NCI-H128 (cell line): Measurements from ENCODE around the gene HSPB2.
A peak's percentile ranks its signal among the peaks of the same experiment; 100 is the strongest.
"Not testable (repeated sequence)": the region's sequence is repeated elsewhere in the genome, so short reads cannot be mapped to it uniquely, and the experiment has no call there.

Experiments used
- DNase-seq: peaks from one replicate; lab custom pipeline; 2025; ENCODE audit not compliant: unreplicated experiment; lab: John Stamatoyannopoulos, UW

The HSPB2 gene

DNA sequence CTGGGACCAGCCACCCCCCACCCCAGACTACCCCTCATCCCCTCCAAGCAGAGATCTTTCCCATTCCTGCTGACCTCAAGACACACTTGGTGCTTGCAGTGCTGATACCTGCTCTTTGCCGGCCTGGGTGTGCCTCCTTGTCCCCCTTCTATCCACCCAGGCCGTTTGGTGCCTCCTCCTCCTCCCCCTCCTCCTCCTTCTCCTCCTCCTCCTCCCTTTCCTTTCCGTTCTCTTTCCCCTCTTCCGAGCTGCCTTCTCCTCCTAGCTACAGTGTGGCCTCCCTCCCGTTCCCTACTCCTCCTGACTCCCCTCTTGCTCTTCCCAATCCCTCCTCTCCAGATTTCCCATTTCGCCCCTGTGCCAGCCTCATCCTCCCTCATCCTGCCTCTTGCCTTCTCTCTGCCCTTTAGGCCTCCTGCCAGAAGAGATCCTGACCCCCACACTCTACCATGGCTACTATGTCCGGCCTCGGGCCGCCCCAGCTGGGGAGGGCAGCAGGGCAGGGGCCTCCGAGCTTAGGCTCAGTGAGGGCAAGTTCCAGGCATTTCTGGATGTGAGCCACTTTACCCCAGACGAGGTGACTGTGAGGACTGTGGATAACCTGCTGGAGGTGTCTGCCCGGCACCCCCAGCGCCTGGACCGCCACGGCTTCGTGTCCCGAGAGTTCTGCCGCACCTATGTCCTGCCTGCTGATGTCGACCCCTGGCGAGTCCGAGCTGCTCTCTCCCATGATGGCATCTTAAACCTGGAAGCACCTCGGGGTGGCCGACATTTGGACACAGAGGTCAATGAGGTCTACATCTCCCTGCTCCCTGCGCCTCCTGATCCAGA is 712 bp downstream of the HSPB2 start:
- DNase-seq: no peak

DNA sequence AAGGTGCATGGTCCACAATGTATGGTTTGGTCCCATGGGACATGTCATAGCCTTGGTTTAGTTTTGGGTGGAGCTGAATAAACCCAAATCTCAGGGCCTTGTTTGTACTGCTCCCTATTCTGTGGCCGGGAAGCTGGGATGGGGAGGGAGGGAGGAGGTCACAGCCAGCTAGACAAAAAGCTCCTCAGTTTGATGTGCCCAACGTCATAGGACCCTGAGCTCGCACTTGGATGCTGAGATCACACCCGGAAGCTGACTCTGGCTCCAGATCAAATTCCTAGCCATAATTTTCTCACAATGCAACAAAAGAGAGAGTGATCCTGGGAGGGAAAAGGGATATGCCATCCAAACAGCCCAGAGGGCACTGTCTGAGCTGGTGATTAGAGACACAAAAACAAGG is 1.5 kb downstream of the HSPB2 start:
- DNase-seq: no peak

DNA sequence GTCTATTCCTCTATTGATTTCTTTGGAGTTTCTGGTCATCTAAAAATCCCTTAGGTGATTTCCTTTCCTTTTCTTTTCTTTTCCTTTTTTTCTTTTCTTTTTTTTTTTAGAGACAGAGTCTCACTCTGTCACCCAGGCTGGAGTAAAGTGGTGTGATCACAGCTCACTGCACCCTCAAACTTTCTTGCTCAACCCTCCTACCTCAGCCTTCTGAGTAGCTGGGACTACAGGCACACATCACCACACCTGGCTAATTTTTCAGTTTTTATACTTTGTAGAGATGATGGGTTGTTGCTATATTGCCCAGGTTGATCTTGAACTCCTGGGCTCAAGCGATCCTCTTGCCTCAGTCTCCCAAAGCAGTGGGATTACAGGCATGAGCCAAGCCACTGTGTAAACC is 4.2 kb downstream of the HSPB2 start:
- no peak for DNase-seq

DNA sequence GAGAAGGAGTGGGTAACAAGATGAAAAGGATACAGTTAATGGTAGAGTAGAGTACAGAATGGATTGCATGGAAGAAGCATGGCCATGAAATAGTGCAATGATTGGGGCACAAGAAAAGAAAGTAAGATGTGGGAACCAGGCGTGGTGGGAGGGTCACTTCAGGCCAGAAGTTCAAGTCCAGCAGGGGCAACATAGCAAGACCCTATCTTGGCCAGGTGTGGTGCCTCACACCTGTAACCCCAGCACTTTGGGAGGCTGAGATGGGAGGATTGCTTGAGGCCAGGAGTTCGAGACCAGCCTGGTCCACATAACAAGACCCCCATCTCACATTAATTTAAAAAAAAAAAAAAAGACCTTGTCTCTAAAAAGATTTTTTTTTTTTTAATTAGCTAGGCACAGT is 4.8 kb downstream of the HSPB2 start:
- DNase-seq: no peak

DNA sequence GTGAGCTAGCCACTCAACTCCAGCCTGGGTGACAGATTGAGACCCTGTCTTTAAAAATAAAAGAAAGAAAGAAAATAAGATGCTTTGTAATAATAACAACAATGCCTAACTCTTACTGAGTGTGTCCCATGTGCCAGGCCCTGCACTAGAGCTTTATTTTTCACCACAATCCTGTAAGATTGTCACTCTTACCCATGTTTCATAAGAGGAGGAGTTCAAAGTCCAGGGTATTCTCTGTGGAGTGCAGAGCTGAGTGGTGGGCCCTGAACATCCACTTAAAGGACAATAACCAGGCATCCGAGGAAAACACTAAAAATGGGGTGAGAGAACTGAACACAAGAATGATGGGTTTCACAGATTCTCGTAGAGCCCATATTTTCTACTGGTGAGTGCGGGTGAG is 5.3 kb downstream of the HSPB2 start:
- no peak for DNase-seq

DNA sequence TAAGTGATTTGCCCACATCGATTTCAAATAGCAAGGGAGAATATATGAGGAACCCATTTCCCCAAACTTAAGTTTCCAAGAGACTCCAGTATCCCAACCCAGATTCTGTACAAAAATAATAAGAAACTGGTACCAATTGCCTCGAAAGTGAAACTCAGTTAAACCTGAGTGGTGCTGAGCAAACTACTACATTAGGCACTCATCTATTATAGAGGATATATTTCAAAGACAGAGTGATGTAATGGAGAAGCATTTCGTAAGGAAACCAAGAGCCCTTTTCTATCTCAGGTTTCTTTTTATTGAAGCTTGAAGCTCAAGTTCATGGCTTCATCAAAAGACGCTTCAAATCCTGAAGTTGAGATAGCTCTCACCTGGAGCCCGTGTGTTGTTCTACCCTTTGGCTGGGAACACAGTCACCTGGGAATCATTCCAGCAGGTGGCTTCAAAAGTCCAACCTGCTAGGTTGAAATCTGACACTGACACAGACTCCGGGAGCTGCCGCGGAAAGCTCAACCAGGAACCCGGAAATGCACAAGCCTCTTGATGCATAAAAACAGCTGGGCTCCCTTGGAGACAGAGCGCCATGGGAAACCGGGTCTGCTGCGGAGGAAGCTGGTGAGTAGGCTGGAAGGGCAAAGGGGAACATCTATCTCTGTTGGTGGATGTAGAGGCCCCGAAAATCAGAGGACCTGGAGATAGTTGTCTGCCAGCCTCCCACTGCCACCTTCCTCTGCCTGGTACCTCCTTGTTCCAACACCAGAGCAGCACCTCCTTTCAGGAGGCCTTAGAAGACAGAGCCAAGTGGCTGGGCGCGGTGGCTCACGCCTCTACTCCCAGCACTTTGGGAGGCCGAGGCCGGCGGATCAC is 6.1 kb downstream of the HSPB2 start, which contains the start of gene C11orf52:
Gene C11orf52, plus strand, starts transcription at position 524 of the 867 bp plus-strand sequence. Its CDS starts 60 bp downstream, at position 584.
- DNase-seq: peak; percentile 80

DNA sequence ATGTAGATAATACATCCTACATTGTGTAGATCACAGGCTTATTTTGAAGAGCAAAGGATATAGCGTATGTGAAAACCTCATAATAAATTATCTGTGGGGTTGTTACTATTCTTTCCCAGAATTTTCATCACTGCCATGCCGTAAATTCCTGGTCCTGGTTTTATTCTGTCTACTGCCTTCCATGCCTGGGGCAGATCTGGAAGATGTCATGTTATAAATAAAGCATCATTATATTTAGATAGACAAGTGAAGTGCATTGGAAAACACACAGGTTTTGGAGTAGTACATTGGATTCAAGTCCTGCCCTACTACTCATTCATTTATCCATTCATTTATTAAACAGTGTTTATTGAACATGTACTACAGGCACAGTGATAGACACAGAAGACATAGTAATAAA is 8.4 kb downstream of the HSPB2 start:
- no peak for DNase-seq

DNA sequence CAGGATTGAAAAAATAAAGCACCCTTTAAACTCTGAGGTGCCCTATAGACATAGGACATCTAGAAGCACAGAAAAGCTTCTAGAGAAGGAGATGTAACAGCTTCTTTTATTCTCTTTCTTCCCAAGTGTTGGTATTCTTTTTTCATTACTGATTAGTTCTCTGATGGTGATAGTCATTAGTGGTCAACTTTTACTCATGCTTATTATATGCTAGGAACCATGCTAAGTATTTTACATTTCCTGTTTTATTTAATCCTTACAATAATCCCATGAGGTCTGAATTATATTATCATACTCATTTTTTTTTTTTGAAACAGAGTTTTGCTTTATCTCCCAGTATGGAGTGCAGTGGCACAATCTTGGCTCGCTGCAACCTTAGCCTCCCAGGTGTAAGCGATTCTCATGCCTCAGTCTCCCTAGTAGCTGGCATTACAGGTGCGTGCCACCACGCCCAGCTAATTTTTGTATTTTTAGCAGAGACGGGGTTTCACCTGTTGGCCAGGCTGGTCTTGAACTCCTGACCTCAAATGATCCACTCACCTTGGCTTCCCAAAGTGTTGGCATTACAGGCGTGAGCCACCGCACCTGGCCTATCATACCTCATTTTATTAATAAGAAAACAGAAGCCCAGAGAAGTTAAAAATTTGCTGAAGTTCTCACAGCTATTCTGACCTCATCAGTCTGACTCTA is 9.2 kb downstream of the HSPB2 start:
- DNase-seq: no peak

DNA sequence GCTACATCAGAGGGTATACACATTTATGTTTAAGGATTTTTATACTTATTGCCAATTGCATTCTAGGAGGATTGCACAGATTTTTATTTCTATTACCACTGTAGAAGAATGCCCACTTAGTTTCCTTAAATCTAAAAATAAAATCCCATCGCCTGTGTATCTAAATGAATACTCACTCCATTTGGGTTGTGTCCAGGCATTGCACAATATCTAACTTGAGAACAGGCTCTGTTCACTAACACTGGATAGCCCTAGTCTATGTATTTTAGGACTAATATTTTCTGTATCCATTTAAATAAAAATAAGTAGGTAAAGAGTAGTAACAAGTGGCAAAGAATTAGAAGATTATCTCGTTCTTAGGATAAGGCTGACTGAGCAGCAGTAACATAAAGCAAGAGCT is 10.3 kb downstream of the HSPB2 start:
- DNase-seq: no peak

DNA sequence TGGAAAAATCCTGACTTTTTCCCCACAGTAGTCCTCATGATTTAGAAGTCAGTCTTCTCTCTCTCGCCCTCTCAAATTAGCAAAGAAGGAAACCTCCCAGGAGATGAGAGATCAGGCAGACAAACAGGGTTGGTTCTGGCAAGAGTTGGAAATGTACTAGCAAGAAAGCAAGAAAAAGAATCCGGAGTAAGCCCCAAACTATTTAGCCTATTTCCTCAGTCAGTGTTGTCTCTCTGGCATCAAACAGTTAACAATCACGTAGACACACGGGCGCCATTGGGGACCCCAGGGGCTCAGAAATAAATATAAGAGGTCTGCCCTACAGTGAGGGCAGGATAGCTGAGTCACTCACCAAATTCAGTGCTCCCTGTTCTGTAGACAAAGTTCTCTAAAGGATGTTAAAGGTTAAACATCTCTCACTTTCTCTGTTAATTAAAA is 10.8 kb downstream of the HSPB2 start:
- no peak for DNase-seq

DNA sequence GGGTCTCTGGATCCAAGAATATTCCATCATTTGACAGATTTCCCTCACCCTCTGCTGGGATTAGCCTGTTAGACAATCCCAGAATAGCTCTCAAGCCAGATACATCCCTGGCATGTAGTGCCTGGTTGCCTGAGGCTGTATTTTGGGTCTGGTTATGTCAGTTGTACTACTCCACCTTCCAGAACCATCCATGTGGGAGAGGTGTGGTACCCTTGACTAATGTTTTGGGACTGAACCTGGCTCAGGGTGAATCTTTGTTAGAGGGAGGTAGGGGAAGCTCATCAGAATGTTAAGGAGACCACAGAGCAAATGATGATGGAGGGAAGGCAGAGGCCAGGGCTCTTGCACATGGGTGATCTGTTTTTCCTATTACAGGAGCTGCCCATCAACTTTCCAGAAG is 11.4 kb downstream of the HSPB2 start:
- DNase-seq: no peak

DNA sequence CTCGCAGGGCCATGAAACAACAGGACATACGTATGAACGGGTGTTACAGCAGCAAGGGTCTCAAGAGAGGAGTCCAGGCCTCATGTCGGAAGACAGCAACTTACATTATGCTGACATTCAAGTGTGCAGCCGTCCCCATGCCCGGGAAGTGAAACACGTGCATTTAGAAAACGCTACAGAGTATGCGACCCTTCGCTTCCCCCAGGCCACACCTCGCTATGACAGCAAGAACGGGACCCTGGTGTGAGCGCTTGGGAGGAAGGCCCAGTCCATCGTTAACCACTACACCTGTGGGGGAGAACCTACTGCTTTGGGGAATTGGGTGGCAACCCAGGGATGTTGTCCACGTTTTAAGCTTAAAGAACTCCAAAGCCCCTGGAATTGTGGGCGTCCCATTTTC is 13.4 kb downstream of the HSPB2 start:
- DNase-seq: no peak

DNA sequence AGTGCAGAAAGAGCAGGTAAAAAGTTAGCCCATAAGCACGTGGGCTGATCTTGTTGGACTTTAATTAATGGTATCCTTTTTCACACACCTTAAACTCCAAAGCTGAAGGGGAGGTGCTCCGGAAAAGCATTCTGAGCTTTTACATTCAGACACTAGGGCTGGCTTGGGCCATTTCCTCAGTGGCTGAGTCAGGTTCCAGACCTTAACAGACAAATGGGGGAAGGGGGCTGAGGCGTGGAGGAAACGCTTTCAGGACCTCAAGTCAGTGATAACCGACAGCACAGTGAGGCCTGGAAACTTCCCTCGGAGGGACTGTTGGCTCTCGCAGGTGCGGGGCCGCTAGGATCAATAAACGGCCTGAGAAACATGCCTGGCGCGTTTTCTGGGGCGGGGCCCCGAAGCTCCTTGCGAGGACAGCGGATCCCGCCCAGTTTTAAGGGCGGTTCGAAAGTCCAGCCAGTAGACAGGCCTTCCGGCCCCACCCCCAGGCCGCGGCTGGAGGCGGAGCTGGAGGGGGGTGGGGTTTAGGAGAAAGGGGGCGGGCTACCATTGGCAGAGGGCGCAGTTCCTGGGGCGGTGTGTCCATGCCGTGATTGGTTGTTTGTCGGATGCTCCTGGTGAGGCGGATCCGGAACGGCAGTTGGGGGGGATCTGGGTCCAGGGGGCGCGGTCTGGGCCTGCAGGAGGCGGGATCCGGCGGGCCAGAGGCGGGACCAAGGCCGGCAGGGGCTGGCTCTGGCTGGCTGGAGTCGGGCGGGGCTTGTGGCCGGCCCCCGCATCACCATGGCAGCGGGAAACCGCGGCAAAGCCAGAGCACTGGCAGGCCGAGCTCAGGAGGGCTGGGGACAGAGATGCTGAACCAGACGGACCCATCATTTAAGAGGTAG is 14.2 kb downstream of the HSPB2 start:
- peak; percentile 98 for DNase-seq

DNA sequence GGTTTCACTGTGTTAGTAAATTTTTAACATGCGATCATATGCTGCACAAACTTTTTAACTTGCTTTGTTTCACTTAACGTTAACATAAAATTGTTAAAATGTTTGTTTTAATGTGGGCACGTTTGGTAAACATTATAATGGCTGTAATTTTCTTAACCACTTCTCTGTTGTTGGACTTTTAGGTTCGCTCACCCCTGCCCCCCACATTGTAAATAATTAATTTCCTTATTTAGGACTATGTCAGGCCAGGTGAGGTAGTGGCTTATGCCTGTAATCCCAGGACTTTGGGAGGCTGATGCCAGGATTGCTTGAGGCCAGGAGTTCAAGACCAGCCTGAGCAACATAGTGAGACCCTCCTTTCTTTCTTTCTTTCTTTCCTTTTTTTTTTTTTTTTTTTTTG is 17.9 kb downstream of the HSPB2 start:
- no peak for DNase-seq

DNA sequence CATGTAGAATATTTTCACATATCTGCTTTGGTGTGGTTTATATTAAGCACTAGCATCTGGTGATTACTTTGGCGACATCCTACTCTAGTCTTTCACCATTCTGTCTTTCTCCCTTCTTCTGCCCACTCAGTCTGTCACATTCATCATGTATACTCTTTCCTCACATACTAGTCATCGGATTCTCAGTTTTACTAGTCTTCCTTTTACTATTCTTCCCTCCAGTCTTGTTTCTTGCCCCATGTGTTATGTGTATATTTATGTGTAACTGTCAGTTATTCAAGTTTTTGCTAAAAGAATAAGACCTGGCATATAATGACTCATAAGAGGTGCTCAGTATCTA is 20.0 kb downstream of the HSPB2 start:
- DNase-seq: no peak

DNA sequence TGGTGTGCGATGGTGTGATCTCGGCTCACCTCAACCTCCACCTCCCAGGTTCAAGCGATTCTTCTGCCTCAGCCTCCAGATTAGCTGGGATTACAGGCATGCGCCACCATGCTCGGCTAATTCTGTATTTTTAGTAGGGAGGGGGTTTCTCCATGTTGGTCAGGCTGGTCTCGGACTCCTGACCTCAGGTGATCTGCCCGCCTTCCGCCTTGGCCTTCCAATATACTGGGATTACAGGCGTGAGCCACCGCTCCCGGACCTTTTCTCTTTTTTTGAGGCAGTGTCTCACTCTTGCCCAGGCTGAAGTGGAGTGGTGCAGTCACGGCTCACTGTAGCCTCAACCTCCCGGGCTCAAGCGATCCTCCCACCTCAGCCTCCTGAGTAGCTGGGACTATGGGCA is 20.6 kb downstream of the HSPB2 start:
- not testable (repeated sequence) for DNase-seq

DNA sequence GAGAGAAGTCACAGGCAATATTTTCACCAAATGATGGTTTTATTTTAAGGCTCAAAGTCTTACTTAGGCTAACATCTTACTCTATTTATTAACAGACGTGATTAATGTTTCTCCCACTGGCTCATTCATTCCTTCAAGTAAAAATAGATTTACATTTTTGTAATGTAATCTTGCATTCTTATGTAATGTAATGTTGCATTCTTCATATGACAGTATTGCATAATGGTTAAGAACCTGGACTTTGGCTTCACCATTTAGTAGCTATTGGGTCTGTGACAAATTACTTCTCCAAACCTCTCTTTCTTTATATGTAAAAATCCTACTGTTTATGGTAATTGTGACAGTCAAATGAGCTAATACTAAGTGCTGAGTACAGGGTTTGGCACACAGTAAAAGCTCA is 21.3 kb downstream of the HSPB2 start:
- no peak for DNase-seq

DNA sequence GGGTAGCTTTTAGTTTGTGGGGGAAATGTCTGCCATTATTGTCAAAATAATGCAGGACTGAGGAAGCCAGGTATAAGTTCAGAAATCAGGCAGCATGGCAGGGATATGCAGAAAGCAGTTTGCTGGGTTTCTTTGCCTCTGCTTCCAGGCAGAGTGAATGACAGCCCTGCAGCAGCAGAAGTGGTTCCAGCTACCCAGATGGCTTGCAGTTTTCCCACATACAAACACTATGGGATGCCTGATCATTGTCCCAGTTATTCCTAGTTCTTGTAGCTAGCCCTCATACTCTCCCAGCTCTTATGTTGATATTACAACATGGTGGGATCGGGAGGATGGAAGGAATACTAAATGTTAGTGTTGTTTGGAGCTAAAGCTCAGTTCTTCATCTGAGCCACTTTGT is 21.8 kb downstream of the HSPB2 start:
- DNase-seq: no peak

DNA sequence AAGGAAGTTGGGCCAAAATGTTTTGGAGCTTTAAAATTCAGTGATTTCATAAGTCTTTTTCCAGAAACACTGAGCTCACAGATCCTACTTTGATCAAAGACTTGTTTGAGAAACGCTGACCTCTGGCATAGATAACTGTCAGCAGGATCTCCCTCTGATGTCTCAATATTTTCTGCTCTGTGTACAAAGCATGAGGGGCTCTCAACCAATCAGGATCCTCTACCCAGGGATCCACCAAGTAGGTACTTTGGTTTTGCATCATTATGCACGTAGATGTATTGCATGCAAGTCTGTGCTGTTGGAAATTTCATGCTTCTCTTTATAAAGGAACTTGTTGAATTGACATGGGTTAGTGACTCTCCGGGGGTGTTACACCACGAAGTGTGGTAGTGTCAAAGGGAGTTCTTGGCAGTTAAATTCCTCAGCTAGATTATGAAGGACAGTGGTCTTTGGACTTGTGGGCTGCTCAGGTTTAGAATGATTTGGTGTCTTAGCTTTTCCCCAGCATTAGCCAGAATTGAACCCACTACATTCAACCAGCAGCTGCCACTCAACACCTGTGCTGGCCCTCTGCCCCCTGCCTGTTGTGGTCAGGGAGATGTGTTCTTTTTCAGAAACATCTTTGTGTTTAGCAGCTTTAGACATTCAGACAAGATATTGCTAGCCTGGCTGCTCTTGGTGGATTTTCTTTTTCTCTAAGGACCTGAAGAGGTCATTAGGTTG is 22.9 kb downstream of the HSPB2 start:
- DNase-seq: no peak

DNA sequence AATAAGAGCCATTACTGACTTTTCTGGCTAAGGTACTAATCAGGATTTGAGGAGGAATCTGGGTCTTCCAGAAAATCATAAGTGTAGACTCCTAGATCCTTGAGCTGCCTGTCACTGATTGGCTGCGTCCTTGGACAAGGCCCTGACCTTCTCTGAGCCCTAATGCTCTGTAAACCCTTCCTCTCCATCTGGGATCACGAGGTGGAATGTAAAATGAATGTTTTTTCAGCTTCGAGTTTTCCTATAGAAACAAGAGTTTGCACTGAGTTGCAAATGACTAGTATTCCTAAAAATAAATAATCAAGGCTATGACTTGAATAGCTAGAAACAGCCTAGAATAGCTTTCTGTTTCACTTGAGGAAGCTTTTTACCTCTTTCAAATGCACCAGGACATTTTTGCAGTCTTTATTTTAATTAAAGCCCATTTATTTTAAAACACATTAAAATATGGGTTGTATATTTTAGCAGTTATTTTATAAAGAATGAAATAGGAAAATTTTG is 23.6 kb downstream of the HSPB2 start:
- no peak for DNase-seq
